ENCODE measurements around the gene EXOC4. TPM values are rescaled to one million over a fixed set of nuclear protein-coding genes. Genes with fewer than 3 reads are reported as not detected.

The EXOC4 gene
- total RNA-seq, 1 experiment from 2014 or later = 75.8 TPM

GRCh38 chr7:133517766-133518165, 264.9 kb downstream of the EXOC4 start:
- DNase-seq = no peak
- Histone ChIP-seq H3K4me1 (ENCODE audit: insufficient read depth, low read length) (no peaks in the 10 kb centered on the region), H2BK12ac (ENCODE audit: insufficient read length, low read depth, low read length) (no peak overlapping the region), H3K56ac (ENCODE audit: insufficient read length, low read depth, low read length) (no peak overlapping the region), H4K91ac (ENCODE audit: insufficient read length, low read depth, low read length) (no peak overlapping the region), H3K4me2 (ENCODE audit: insufficient read depth, insufficient read length, low read length) (no peak overlapping the region), H4K20me1 (ENCODE audit: control insufficient read depth, insufficient read depth, insufficient read length) (no peaks in the 10 kb centered on the region), H3K9ac (ENCODE audit: extremely low read depth, insufficient read length, low read length) (no peak overlapping the region), H3K4ac (ENCODE audit: low read depth, low read length) (no peak overlapping the region), H3K18ac (ENCODE audit: insufficient read length, low read depth, low read length) (no peak overlapping the region), H2AFZ (ENCODE audit: low read length) (no peak overlapping the region), H3K23me2 (ENCODE audit: insufficient read length, low read depth, low read length, poor library complexity, severe bottlenecking) (no peaks in the 10 kb centered on the region), H2AK5ac (ENCODE audit: insufficient read length, low read length) (no peak overlapping the region), H2BK20ac (ENCODE audit: low read depth, low read length, poor library complexity, severe bottlenecking) (no peak overlapping the region), H3K79me2 (ENCODE audit: insufficient read depth, low read length) (no peaks in the 10 kb centered on the region), H3K79me1 (ENCODE audit: insufficient read depth, low read depth, low read length, poor library complexity, severe bottlenecking) (no peaks in the 10 kb centered on the region), H4K5ac (ENCODE audit: insufficient read length, low read depth, low read length) (no peak overlapping the region), H3K9me3 (ENCODE audit: control insufficient read depth, low read depth, low read length) (no peaks in the 10 kb centered on the region), H3K27ac (ENCODE audit: insufficient read length, low read depth, low read length) (no peak overlapping the region), H4K8ac (replicated peaks; ENCODE audit: insufficient read length, low read depth, low read length) (no peak overlapping the region), H2BK15ac (ENCODE audit: low read depth, low read length) (no peak overlapping the region), H3K14ac (ENCODE audit: insufficient read depth, low read length) (no peak overlapping the region), H2BK5ac (ENCODE audit: insufficient read length, low read length) (no peak overlapping the region), H3K27me3 (ENCODE audit: insufficient read depth, low read length) (no peaks in the 10 kb centered on the region), H3T11ph (ENCODE audit: low read length) (no peak overlapping the region), H3K23ac (ENCODE audit: insufficient read length, low read depth, low read length) (no peak overlapping the region), H2BK120ac (ENCODE audit: low read depth, low read length, poor library complexity, severe bottlenecking) (no peak overlapping the region)
- TF ChIP-seq CTCF (conservative IDR thresholded peaks at IDR 0.05) = no peak
- Mint-ChIP-seq H3K9me3 (peaks cover 0 to 7% of the 10 kb centered on the region in 2 experiments; a peak in 3 of 5 replicates), H3K36me3 (ENCODE audit: insufficient read depth in 1 of 3, low read depth in 3 of 3) (peaks cover 2 to 12% (median 12%) of the 10 kb centered on the region in 3 experiments; a peak in 5 of 7 replicates), H3K4me3 (no peak overlapping the region), H3K4me1 (peaks cover 9 to 14% of the 10 kb centered on the region in 2 experiments), H3K27me3 (ENCODE audit: low read depth) (no peaks in the 10 kb centered on the region), H3K27ac (no peak overlapping the region; a peak in 1 of 7 replicates)
- no CpG with 5 or more reads among the region's 4 CpGs for WGBS (ENCODE audit: extremely low coverage, insufficient read length, low lambda C conversion rate)
